Bronchial epithelial cell (primary cell): ENCODE measurements around the gene CPLANE1. TPM values are rescaled to one million over a fixed set of nuclear protein-coding genes. Genes with fewer than 3 reads are reported as not detected.
A peak's percentile ranks its signal among the peaks of the same experiment; 100 is the strongest.

Experiments used
- DNase-seq: peaks from one replicate; pipeline ENCODE4 v3.0.0-alpha.2; 2010; ENCODE audit warnings: low read depth
- FAIRE-seq: peaks from 2 replicates; lab custom pipeline; 2011; peaks lifted over from hg19 to GRCh38; lab: Jason Lieb, UNC
- H3K27me3 ChIP-seq: 2 replicates; pipeline ENCODE4 v1.5.1; 2011; ENCODE audit warnings: low read length; ENCODE audit not compliant: control insufficient read depth, insufficient read depth
- H3K36me3 ChIP-seq: 2 replicates; pipeline ENCODE4 v1.5.1; 2011; ENCODE audit warnings: low read length; ENCODE audit not compliant: control insufficient read depth, insufficient read depth
- H3K4me3 ChIP-seq: 2 replicates; pipeline ENCODE4 v1.5.1; 2011; ENCODE audit warnings: mild to moderate bottlenecking, low read depth, low read length, control low read depth
- total RNA-seq: library from RNA; depleted of rRNA; stranded (reverse); fragments of >200 nt; gene quantifications from 2 replicates; pipeline ENCODE4 v1.2.1, GENCODE V29; 2014
- TF ChIP-seq, protein P1 (sequence below): IDR thresholded peaks from 2 replicates; pipeline ENCODE4 v1.5.1; 2011; ENCODE audit warnings: mild to moderate bottlenecking, moderate library complexity, low read length, control low read depth, inconsistent platforms; ENCODE audit not compliant: insufficient read depth, severe bottlenecking

CPLANE1 gene
- total RNA-seq, 1 donor from 2014 or later = 8.2 TPM

GRCh38 chr5:37080697-37081096, 168.5 kb downstream of the CPLANE1 start:
- DNase-seq (no peak), FAIRE-seq (no peak)
- TF ChIP-seq, protein P1, sequence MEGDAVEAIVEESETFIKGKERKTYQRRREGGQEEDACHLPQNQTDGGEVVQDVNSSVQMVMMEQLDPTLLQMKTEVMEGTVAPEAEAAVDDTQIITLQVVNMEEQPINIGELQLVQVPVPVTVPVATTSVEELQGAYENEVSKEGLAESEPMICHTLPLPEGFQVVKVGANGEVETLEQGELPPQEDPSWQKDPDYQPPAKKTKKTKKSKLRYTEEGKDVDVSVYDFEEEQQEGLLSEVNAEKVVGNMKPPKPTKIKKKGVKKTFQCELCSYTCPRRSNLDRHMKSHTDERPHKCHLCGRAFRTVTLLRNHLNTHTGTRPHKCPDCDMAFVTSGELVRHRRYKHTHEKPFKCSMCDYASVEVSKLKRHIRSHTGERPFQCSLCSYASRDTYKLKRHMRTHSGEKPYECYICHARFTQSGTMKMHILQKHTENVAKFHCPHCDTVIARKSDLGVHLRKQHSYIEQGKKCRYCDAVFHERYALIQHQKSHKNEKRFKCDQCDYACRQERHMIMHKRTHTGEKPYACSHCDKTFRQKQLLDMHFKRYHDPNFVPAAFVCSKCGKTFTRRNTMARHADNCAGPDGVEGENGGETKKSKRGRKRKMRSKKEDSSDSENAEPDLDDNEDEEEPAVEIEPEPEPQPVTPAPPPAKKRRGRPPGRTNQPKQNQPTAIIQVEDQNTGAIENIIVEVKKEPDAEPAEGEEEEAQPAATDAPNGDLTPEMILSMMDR = no peak
- Histone ChIP-seq H3K27me3 (no peaks in the 10 kb centered on the region), H3K36me3 (no peaks in the 10 kb centered on the region), H3K4me3 (no peak overlapping the region)

GRCh38 chr5:37077146-37077545, 172.0 kb downstream of the CPLANE1 start:
- no peak for FAIRE-seq
- H3K36me3 ChIP-seq = no peaks in the 10 kb centered on the region
- H3K4me3 ChIP-seq = no peak overlapping the region
- H3K27me3 ChIP-seq = no peaks in the 10 kb centered on the region
- TF ChIP-seq, protein P1 = no peak
- DNase-seq = no peak

- TF ChIP-seq, protein P1 = no peak
- DNase-seq = no peak
- FAIRE-seq = no peak
Measured at GRCh38 chr5:37075399-37075950, 173.7 kb downstream of the CPLANE1 start.

GRCh38 chr5:37071901-37072581, 177.1 kb downstream of the CPLANE1 start:
- DNase-seq (peak; percentile 48), FAIRE-seq (peak; percentile 13)
- TF ChIP-seq, protein P1 = no peak
- Histone ChIP-seq H3K4me3 (no peak overlapping the region), H3K27me3 (no peaks in the 10 kb centered on the region), H3K36me3 (no peaks in the 10 kb centered on the region)

More at GRCh38 chr5:37075399-37075950, 173.7 kb downstream of the CPLANE1 start:
- Histone ChIP-seq H3K36me3 (no peaks in the 10 kb centered on the region), H3K4me3 (no peak overlapping the region), H3K27me3 (no peaks in the 10 kb centered on the region)

- H3K4me3 ChIP-seq = no peak overlapping the region
- FAIRE-seq = no peak
- DNase-seq = no peak
Measured at GRCh38 chr5:37071487-37071886, 177.7 kb downstream of the CPLANE1 start.

More at GRCh38 chr5:37071487-37071886, 177.7 kb downstream of the CPLANE1 start:
- TF ChIP-seq, protein P1 = no peak
- Histone ChIP-seq H3K36me3 (no peaks in the 10 kb centered on the region), H3K27me3 (no peaks in the 10 kb centered on the region)
